GM23338 (cell line): ENCODE results near the gene OR52B6. TPM values are rescaled to one million over a fixed set of nuclear protein-coding genes. Genes with fewer than 3 reads are reported as not detected.

Experiments
- ATAC-seq: fragments of 200-7000 bp; cut with Tn5 transposase; 3 replicates; pipeline ENCODE4 v1.9.1; 2020
- DNase-seq: peaks from one replicate; pipeline ENCODE4 v3.0.0-alpha.2; 2015; ENCODE audit warnings: low spot score
- H2AFZ ChIP-seq: fragments of 200-600 bp; sonication (generic); 2 replicates; pipeline ENCODE4 v1.8.0; 2016; ENCODE audit warnings: antibody characterized with exemption, mild to moderate bottlenecking, moderate library complexity
- H3F3A ChIP-seq: fragments of 200-600 bp; sonication (generic); replicated peaks from 2 replicates; pipeline ENCODE4 v1.8.0; 2017; ENCODE audit warnings: antibody characterized with exemption, mixed run types, low read depth
- H3K27ac ChIP-seq: fragments of 200-600 bp; sonication (generic); 2 replicates; pipeline ENCODE4 v1.6.1; 2016; ENCODE audit warnings: low read depth
- H3K27me3 ChIP-seq: fragments of 200-600 bp; sonication (generic); 2 replicates; pipeline ENCODE4 v1.8.0; 2016; ENCODE audit warnings: mild to moderate bottlenecking, mixed run types, moderate library complexity; ENCODE audit not compliant: insufficient read depth
- H3K36me3 ChIP-seq: fragments of 200-600 bp; sonication (generic); 2 replicates; pipeline ENCODE4 v1.8.0; 2016; ENCODE audit warnings: mild to moderate bottlenecking; ENCODE audit not compliant: insufficient read depth
- H3K4me1 ChIP-seq: fragments of 200-600 bp; sonication (generic); 2 replicates; pipeline ENCODE4 v1.8.0; 2016; ENCODE audit warnings: mild to moderate bottlenecking, moderate library complexity; ENCODE audit not compliant: insufficient read depth
- H3K4me2 ChIP-seq: fragments of 200-600 bp; sonication (generic); 2 replicates; pipeline ENCODE4 v1.7.1; 2017; ENCODE audit warnings: mixed run types
- H3K4me3 ChIP-seq: fragments of 200-600 bp; sonication (generic); 2 replicates; pipeline ENCODE4 v1.6.1; 2016; ENCODE audit warnings: mixed run types
- H3K79me2 ChIP-seq: fragments of 200-600 bp; sonication (generic); replicated peaks from 2 replicates; pipeline ENCODE4 v1.8.0; 2017; ENCODE audit warnings: mild to moderate bottlenecking; ENCODE audit not compliant: insufficient read depth
- H3K9me2 ChIP-seq: fragments of 200-600 bp; sonication (generic); 2 replicates; pipeline ENCODE4 v1.8.0; 2017; ENCODE audit not compliant: insufficient read depth
- H4K20me1 ChIP-seq: fragments of 200-600 bp; sonication (generic); replicated peaks from 2 replicates; pipeline ENCODE4 v1.8.0; 2017; ENCODE audit warnings: mild to moderate bottlenecking; ENCODE audit not compliant: insufficient read depth
- H3K27ac Mint-ChIP-seq: 2 replicates; pipeline ENCODE4 v1.8.0; 2020; ENCODE audit warnings: inconsistent platforms, mild to moderate bottlenecking, moderate library complexity, mixed read lengths
- H3K27me3 Mint-ChIP-seq: 3 replicates; pipeline ENCODE4 v1.8.0; 2022; ENCODE audit warnings: low read depth, mild to moderate bottlenecking, moderate library complexity, mixed read lengths, inconsistent platforms; ENCODE audit not compliant: insufficient read depth, poor library complexity
- H3K36me3 Mint-ChIP-seq: 3 replicates; pipeline ENCODE4 v1.8.0; 2021; ENCODE audit warnings: low read depth, mild to moderate bottlenecking, inconsistent platforms, moderate library complexity, mixed read lengths
- H3K4me1 Mint-ChIP-seq: 3 replicates; pipeline ENCODE4 v1.8.0; 2020; ENCODE audit warnings: mild to moderate bottlenecking, inconsistent platforms, mixed read lengths
- H3K4me3 Mint-ChIP-seq: 3 replicates; pipeline ENCODE4 v1.8.0; 2021; ENCODE audit warnings: moderate library complexity, mild to moderate bottlenecking, inconsistent platforms, mixed read lengths
- H3K9me3 Mint-ChIP-seq: 3 replicates; pipeline ENCODE4 v1.8.0; 2020; ENCODE audit warnings: moderate library complexity, mild to moderate bottlenecking, inconsistent platforms, mixed read lengths
- CREB1 ChIP-seq: fragments of 250-450 bp; sonication (Bioruptor Pico); IDR thresholded peaks from 2 replicates; pipeline ENCODE4 v1.5.0; 2020; ENCODE audit warnings: low read depth, mild to moderate bottlenecking, moderate library complexity
- EZH2 ChIP-seq: fragments of 200-600 bp; sonication (generic); IDR thresholded peaks from one replicate; pipeline ENCODE4 v1.8.0; 2017; ENCODE audit warnings: antibody characterized with exemption, mild to moderate bottlenecking, low read depth; ENCODE audit not compliant: unreplicated experiment
- EZH2phosphoT487 ChIP-seq: fragments of 200-600 bp; sonication (generic); IDR thresholded peaks from one replicate; pipeline ENCODE4 v1.8.1; 2018; ENCODE audit warnings: antibody characterized with exemption; ENCODE audit not compliant: unreplicated experiment
- JUNB ChIP-seq: IDR thresholded peaks from one replicate; pipeline ENCODE4 v1.6.1; 2016; ENCODE audit warnings: antibody characterized with exemption; ENCODE audit not compliant: unreplicated experiment
- NANOG ChIP-seq: IDR thresholded peaks from 2 replicates; pipeline ENCODE4 v1.6.1; 2016; ENCODE audit warnings: antibody characterized with exemption, borderline replicate concordance
- POLR2AphosphoS5 ChIP-seq: IDR thresholded peaks from 2 replicates; pipeline ENCODE4 v1.6.1; 2016; ENCODE audit warnings: antibody characterized with exemption, low read depth
- REST ChIP-seq: IDR thresholded peaks from one replicate; pipeline ENCODE4 v1.6.1; 2018; ENCODE audit warnings: antibody characterized with exemption; ENCODE audit not compliant: unreplicated experiment
- STAT1 ChIP-seq: IDR thresholded peaks from one replicate; pipeline ENCODE4 v1.6.1; 2016; ENCODE audit warnings: antibody characterized with exemption; ENCODE audit not compliant: unreplicated experiment
- ZNF114 ChIP-seq: fragments of 250-450 bp; sonication (Bioruptor Pico); IDR thresholded peaks from 2 replicates; pipeline ENCODE4 v1.5.0; 2020; ENCODE audit warnings: mild to moderate bottlenecking, moderate library complexity
- ZNF331 ChIP-seq: fragments of 250-450 bp; sonication (Bioruptor Pico); IDR thresholded peaks from 2 replicates; pipeline ENCODE4 v1.5.0; 2020; ENCODE audit warnings: low read depth, mild to moderate bottlenecking, moderate library complexity
- polyA plus RNA-seq: library from polyadenylated mRNA; unstranded; fragments of >200 nt; fragmentation: Nextera tagmentation; extraction: Ambion mirVana; gene quantifications from 2 replicates; pipeline ENCODE4 v1.2.1, GENCODE V29; 2016
- total RNA-seq: library from RNA; depleted of rRNA; stranded (reverse); fragments of >200 nt; shearing (Covaris generic); gene quantifications from 2 replicates; pipeline ENCODE4 v1.2.3, GENCODE V29; 2014
- TF ChIP-seq, protein P1 (sequence below): IDR thresholded peaks from 2 replicates; pipeline ENCODE4 v1.6.1; 2016; ENCODE audit warnings: antibody characterized with exemption
- TF ChIP-seq, protein P2 (sequence below): fragments of 250-450 bp; sonication (Bioruptor Pico); IDR thresholded peaks from 2 replicates; pipeline ENCODE4 v1.5.0; 2020; ENCODE audit warnings: mild to moderate bottlenecking, moderate library complexity

The OR52B6 gene
- total and polyA plus RNA-seq, 2 experiments from 2014 or later: not detected

DNA sequence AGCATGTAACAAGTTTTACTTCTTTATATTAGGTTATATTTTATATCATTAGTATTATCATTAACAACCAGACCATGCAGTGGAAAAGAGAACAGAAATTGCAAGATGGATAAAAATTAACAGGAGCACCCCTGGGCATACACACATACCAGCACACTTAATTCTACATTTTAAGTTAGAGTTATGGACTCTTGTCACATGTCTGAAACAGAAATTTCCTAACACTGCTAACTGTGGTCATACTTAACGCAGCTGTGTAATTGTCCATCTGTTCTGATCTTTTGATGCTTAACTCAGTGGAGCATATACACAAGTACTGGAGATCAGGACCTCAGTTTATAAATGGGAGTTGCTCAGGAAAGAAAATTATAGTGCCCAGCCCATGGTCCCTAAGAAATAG is 32.7 kb upstream of the OR52B6 start (continued):
- TF ChIP-seq EZH2phosphoT487 (no peak), ZNF331 (no peak), CREB1 (CRISPR knock-in tag) (no peak)
- TF ChIP-seq, protein P1, sequence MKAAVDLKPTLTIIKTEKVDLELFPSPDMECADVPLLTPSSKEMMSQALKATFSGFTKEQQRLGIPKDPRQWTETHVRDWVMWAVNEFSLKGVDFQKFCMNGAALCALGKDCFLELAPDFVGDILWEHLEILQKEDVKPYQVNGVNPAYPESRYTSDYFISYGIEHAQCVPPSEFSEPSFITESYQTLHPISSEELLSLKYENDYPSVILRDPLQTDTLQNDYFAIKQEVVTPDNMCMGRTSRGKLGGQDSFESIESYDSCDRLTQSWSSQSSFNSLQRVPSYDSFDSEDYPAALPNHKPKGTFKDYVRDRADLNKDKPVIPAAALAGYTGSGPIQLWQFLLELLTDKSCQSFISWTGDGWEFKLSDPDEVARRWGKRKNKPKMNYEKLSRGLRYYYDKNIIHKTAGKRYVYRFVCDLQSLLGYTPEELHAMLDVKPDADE: no peak

GRCh38 chr11:5548440-5548839 is 32.2 kb upstream of the OR52B6 start, which contains the start of gene OR52H1:
Gene OR52H1, minus strand, starts transcription at chr11:5548540. Its CDS starts 3,035 bp downstream, at chr11:5545505.
- Histone ChIP-seq H3K36me3 (no peaks in the 10 kb centered on the region), H3K4me2 (no peak within 1 kb of the TSS), H3F3A (no peaks in the 10 kb centered on the region), H4K20me1 (no peaks in the 10 kb centered on the region), H3K27ac (no peak within 1 kb of the TSS), H3K27me3 (no peaks in the 10 kb centered on the region), H3K9me2 (peaks cover 12% of the 10 kb centered on the region; the same call in 1 of the 2 replicates), H3K79me2 (no peaks in the 10 kb centered on the region), H2AFZ (no peak within 1 kb of the TSS), H3K4me3 (no peak within 1 kb of the TSS), H3K4me1 (no peaks in the 10 kb centered on the region)
- H3K36me3 Mint-ChIP-seq: no peaks in the 10 kb centered on the region
- H3K27me3 Mint-ChIP-seq: no peaks in the 10 kb centered on the region
- no peak within 1 kb of the TSS for H3K27ac Mint-ChIP-seq
- H3K9me3 Mint-ChIP-seq: no peaks in the 10 kb centered on the region
- no peaks in the 10 kb centered on the region for H3K4me1 Mint-ChIP-seq
- DNase-seq: no peak
- H3K4me3 Mint-ChIP-seq: no peak within 1 kb of the TSS
- no peak for ATAC-seq
- no peak for TF ChIP-seq REST
- no peak for TF ChIP-seq EZH2phosphoT487
- TF ChIP-seq NANOG: no peak
- no peak for TF ChIP-seq POLR2AphosphoS5
- no peak for TF ChIP-seq STAT1
- TF ChIP-seq CREB1 (CRISPR knock-in tag): no peak
- no peak for TF ChIP-seq JUNB
- no peak for TF ChIP-seq EZH2
- no peak for TF ChIP-seq ZNF114 (CRISPR knock-in tag)
- TF ChIP-seq, protein P2, sequence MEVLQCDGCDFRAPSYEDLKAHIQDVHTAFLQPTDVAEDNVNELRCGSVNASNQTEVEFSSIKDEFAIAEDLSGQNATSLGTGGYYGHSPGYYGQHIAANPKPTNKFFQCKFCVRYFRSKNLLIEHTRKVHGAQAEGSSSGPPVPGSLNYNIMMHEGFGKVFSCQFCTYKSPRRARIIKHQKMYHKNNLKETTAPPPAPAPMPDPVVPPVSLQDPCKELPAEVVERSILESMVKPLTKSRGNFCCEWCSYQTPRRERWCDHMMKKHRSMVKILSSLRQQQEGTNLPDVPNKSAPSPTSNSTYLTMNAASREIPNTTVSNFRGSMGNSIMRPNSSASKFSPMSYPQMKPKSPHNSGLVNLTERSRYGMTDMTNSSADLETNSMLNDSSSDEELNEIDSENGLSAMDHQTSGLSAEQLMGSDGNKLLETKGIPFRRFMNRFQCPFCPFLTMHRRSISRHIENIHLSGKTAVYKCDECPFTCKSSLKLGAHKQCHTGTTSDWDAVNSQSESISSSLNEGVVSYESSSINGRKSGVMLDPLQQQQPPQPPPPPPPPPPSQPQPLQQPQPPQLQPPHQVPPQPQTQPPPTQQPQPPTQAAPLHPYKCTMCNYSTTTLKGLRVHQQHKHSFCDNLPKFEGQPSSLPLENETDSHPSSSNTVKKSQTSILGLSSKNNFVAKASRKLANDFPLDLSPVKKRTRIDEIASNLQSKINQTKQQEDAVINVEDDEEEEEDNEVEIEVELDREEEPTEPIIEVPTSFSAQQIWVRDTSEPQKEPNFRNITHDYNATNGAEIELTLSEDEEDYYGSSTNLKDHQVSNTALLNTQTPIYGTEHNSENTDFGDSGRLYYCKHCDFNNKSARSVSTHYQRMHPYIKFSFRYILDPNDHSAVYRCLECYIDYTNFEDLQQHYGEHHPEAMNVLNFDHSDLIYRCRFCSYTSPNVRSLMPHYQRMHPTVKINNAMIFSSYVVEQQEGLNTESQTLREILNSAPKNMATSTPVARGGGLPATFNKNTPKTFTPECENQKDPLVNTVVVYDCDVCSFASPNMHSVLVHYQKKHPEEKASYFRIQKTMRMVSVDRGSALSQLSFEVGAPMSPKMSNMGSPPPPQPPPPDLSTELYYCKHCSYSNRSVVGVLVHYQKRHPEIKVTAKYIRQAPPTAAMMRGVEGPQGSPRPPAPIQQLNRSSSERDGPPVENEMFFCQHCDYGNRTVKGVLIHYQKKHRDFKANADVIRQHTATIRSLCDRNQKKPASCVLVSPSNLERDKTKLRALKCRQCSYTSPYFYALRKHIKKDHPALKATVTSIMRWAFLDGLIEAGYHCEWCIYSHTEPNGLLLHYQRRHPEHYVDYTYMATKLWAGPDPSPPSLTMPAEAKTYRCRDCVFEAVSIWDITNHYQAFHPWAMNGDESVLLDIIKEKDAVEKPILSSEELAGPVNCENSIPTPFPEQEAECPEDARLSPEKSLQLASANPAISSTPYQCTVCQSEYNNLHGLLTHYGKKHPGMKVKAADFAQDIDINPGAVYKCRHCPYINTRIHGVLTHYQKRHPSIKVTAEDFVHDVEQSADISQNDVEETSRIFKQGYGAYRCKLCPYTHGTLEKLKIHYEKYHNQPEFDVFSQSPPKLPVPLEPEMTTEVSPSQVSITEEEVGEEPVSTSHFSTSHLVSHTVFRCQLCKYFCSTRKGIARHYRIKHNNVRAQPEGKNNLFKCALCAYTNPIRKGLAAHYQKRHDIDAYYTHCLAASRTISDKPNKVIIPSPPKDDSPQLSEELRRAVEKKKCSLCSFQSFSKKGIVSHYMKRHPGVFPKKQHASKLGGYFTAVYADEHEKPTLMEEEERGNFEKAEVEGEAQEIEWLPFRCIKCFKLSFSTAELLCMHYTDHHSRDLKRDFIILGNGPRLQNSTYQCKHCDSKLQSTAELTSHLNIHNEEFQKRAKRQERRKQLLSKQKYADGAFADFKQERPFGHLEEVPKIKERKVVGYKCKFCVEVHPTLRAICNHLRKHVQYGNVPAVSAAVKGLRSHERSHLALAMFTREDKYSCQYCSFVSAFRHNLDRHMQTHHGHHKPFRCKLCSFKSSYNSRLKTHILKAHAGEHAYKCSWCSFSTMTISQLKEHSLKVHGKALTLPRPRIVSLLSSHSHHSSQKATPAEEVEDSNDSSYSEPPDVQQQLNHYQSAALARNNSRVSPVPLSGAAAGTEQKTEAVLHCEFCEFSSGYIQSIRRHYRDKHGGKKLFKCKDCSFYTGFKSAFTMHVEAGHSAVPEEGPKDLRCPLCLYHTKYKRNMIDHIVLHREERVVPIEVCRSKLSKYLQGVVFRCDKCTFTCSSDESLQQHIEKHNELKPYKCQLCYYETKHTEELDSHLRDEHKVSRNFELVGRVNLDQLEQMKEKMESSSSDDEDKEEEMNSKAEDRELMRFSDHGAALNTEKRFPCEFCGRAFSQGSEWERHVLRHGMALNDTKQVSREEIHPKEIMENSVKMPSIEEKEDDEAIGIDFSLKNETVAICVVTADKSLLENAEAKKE (CRISPR knock-in tag): no peak
- TF ChIP-seq, protein P1: no peak
- TF ChIP-seq ZNF331: no peak
